ENCODE results near the gene TARBP1. TPM values are rescaled to one million over a fixed set of nuclear protein-coding genes. Genes with fewer than 3 reads are reported as not detected.

TARBP1 gene
- total and polyA plus RNA-seq, 9 donors, result 4.8 to 26.3 (median 10.8) TPM

GRCh38 chr1:234526922-234527321, 47.9 kb upstream of the TARBP1 start:
- intact Hi-C loops (cut with DNase I), result no loop called here
- H3K9me3 ChIP-seq, result no peaks in the 10 kb centered on the region
- TF ChIP-seq POLR2A (IDR thresholded peaks at IDR 0.05) (no peak), EP300 (IDR thresholded peaks at IDR 0.05) (no peak)
- TF ChIP-seq, protein P1, sequence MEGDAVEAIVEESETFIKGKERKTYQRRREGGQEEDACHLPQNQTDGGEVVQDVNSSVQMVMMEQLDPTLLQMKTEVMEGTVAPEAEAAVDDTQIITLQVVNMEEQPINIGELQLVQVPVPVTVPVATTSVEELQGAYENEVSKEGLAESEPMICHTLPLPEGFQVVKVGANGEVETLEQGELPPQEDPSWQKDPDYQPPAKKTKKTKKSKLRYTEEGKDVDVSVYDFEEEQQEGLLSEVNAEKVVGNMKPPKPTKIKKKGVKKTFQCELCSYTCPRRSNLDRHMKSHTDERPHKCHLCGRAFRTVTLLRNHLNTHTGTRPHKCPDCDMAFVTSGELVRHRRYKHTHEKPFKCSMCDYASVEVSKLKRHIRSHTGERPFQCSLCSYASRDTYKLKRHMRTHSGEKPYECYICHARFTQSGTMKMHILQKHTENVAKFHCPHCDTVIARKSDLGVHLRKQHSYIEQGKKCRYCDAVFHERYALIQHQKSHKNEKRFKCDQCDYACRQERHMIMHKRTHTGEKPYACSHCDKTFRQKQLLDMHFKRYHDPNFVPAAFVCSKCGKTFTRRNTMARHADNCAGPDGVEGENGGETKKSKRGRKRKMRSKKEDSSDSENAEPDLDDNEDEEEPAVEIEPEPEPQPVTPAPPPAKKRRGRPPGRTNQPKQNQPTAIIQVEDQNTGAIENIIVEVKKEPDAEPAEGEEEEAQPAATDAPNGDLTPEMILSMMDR (IDR thresholded peaks at IDR 0.05), result no peak
- no peak overlapping the region for H3K27ac ChIP-seq
- H3K4me1 ChIP-seq (ENCODE audit: insufficient read depth), result peaks cover 19% of the 10 kb centered on the region
- DNase-seq, result no peak
- H3K27me3 ChIP-seq, result no peaks in the 10 kb centered on the region
- 23 to 35% (median 35%) methylated on average over 3 of the region's 3 CpGs for WGBS, 3 donors
- H3K4me3 ChIP-seq, result no peak overlapping the region
- no peaks in the 10 kb centered on the region for H3K36me3 ChIP-seq

DNA sequence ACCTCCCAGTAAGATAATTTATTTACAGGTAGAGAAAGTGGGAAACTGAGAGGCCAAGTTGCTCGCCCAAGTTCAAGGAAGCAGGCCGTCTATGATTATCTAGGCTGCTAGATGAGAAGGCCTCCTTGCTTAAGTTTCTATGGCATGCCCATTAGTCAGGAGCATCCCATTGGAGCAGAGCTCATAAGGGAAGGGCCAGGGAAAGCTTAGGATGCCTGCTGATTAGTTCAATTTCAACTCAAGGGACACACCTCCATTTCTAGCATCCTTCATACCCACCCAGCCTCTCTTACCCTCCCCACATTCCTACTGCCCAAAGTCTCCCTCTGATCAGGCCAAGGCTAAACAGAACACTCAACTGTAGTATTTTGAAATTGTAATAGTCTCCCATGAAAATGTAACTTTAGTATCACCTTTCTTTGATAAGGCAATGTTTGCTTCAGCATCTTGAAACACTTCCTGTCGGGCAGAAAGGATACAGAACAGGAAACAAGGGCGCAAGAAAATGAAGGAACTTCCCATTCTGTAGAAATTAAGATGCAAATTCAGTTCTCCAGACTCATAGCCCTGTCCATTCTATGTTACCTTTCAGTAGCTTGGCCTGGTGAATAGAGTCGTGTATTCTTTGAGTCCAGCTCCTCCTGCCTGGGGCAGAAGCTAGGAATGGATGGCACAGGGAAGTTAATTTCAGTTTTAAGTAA, 46.3 kb upstream of the TARBP1 start:
- peaks cover 9% of the 10 kb centered on the region for H3K4me1 ChIP-seq (ENCODE audit: insufficient read depth)
- H3K27ac ChIP-seq, result no peak overlapping the region
- WGBS, 3 donors, result 93 to 95% (median 94%) methylated on average over 5 of the region's 5 CpGs
- no peak overlapping the region for H3K4me3 ChIP-seq
- no peaks in the 10 kb centered on the region for H3K9me3 ChIP-seq
- TF ChIP-seq, protein P1 (IDR thresholded peaks at IDR 0.05), result no peak
- TF ChIP-seq POLR2A (IDR thresholded peaks at IDR 0.05) (no peak), EP300 (IDR thresholded peaks at IDR 0.05) (no peak)
- intact Hi-C loops (cut with DNase I), result no loop called here
- H3K36me3 ChIP-seq, result no peaks in the 10 kb centered on the region
- peak in 1 of 5 donors; percentile 2 for DNase-seq
- H3K27me3 ChIP-seq, result no peaks in the 10 kb centered on the region

GRCh38 chr1:234521836-234522235, 42.9 kb upstream of the TARBP1 start:
- H3K27ac ChIP-seq, result no peak overlapping the region
- no peak overlapping the region for H3K4me3 ChIP-seq
- no peaks in the 10 kb centered on the region for H3K36me3 ChIP-seq
- peaks cover 3% of the 10 kb centered on the region for H3K4me1 ChIP-seq (ENCODE audit: insufficient read depth)
- no peak for TF ChIP-seq EP300 (IDR thresholded peaks at IDR 0.05)
- TF ChIP-seq, protein P1 (IDR thresholded peaks at IDR 0.05), result no peak
- TF ChIP-seq POLR2A (IDR thresholded peaks at IDR 0.05), result no peak
- no peak for DNase-seq
- no peaks in the 10 kb centered on the region for H3K9me3 ChIP-seq
- intact Hi-C loops (cut with DNase I), result no loop called here
- 96 to 97% (median 97%) methylated on average over 5 of the region's 5 CpGs for WGBS, 3 donors
- H3K27me3 ChIP-seq, result no peaks in the 10 kb centered on the region

- Histone ChIP-seq H3K4me3 (no peak overlapping the region), H3K9me3 (no peaks in the 10 kb centered on the region), H3K27me3 (no peaks in the 10 kb centered on the region), H3K27ac (no peak overlapping the region), H3K4me1 (ENCODE audit: insufficient read depth) (peaks cover 3% of the 10 kb centered on the region), H3K36me3 (no peaks in the 10 kb centered on the region)
- 81 to 87% (median 86%) methylated on average over 6 of the region's 6 CpGs for WGBS, 3 donors
- intact Hi-C loops (cut with DNase I), result no loop called here
- no peak for DNase-seq
- TF ChIP-seq, protein P1 (IDR thresholded peaks at IDR 0.05), result no peak
- no peak for TF ChIP-seq POLR2A (IDR thresholded peaks at IDR 0.05)
- TF ChIP-seq EP300 (IDR thresholded peaks at IDR 0.05), result no peak
Measured at GRCh38 chr1:234520908-234521817, 42.2 kb upstream of the TARBP1 start.

All from ovary (tissue), 9 donors.